Activated CD8-positive, alpha-beta T cell treated with anti-CD3 and anti-CD28 coated beads for 36 hours (primary cell): ENCODE data around the gene SYN1. TPM values are rescaled to one million over a fixed set of nuclear protein-coding genes. Genes with fewer than 3 reads are reported as not detected.

ENCODE experiments used
- ATAC-seq: fragments of 200-7000 bp; cut with Tn5 transposase; one replicate; pipeline ENCODE4 v1.10.0; 2021; ENCODE audit warnings: mild to moderate bottlenecking, moderate library complexity
- CTCF ChIA-PET: fragments of 350-600 bp; sonication (Branson Sonifier 250); formaldehyde crosslinking; loops from one replicate; lab custom pipeline; 2021; ENCODE audit warnings: antibody characterized with exemption; lab: Charles Lee
- POLR2A ChIA-PET: fragments of 350-600 bp; sonication (Branson Sonifier 250); formaldehyde crosslinking; loops from one replicate; lab custom pipeline; 2021; ENCODE audit warnings: antibody characterized with exemption; lab: Charles Lee
- DNase-seq: peaks from one replicate; pipeline ENCODE4 v3.0.0-alpha.2; 2020
- H3K27ac Mint-ChIP-seq: one replicate; pipeline ENCODE4 v1.8.0; 2021; ENCODE audit warnings: mild to moderate bottlenecking, mixed read lengths
- H3K27me3 Mint-ChIP-seq: one replicate; pipeline ENCODE4 v1.8.0; 2021; ENCODE audit warnings: mixed read lengths
- H3K36me3 Mint-ChIP-seq: one replicate; pipeline ENCODE4 v1.8.0; 2021; ENCODE audit warnings: low read depth, mixed read lengths
- H3K4me1 Mint-ChIP-seq: one replicate; pipeline ENCODE4 v1.8.0; 2021; ENCODE audit warnings: low read depth, mixed read lengths
- H3K4me3 Mint-ChIP-seq: one replicate; pipeline ENCODE4 v1.8.0; 2021; ENCODE audit warnings: mild to moderate bottlenecking, moderate library complexity, mixed read lengths
- H3K9me3 Mint-ChIP-seq: one replicate; pipeline ENCODE4 v1.8.0; 2021; ENCODE audit warnings: mixed read lengths
- intact Hi-C: fragments of 100-400 bp; cut with micrococcal nuclease; formaldehyde crosslinking; loops from one replicate; pipeline ENCODE4 v1.10.0; 2022
- total RNA-seq, 2 experiments: library from RNA; stranded (reverse); gene quantifications; one replicate each; pipeline ENCODE4 v1.2.3, GENCODE V29; 2021
- TF ChIP-seq, protein P1 (sequence below): fragments of 200-600 bp; IDR thresholded peaks from one replicate; pipeline ENCODE4 v1.8.0; 2022; ENCODE audit warnings: antibody characterized with exemption, mild to moderate bottlenecking

The SYN1 gene
- total RNA-seq, 2 experiments from 2014 or later, result 0.67 to 0.74 TPM

DNA sequence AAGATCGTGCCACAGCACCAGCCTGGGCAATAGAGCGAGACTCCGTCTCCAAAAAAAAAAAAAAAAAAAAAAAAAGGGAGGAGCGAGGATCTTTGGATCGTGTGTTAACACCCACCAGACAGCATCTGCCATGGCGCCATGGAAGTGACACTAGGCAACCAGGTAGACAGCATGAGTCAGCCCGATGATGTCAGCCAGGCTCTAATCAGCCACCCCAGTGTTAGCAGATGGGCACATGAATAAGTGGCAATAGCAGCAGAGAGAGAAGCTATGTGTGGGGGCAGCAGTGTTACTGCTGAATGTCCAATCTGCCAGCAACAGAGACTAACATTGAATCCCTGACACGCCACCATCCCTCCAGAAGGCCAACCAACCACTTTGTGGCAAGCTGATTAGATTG is 6.6 kb downstream of the SYN1 start:
- no peak for ATAC-seq
- Mint-ChIP-seq H3K9me3 (no peaks in the 10 kb centered on the region), H3K27me3 (no peaks in the 10 kb centered on the region), H3K4me3 (no peak overlapping the region), H3K4me1 (peaks cover 5% of the 10 kb centered on the region), H3K27ac (no peak overlapping the region), H3K36me3 (no peaks in the 10 kb centered on the region)
- ChIA-PET POLR2A (interaction anchor here (1.6 kb wide), 1 partner anchor 15 kb away, joined by 3 read pairs; no protein-coding TSS in a partner anchor), CTCF (no interaction called here)
- intact Hi-C loops, result no loop called here
- peak; percentile 11 for DNase-seq
- TF ChIP-seq, protein P1, sequence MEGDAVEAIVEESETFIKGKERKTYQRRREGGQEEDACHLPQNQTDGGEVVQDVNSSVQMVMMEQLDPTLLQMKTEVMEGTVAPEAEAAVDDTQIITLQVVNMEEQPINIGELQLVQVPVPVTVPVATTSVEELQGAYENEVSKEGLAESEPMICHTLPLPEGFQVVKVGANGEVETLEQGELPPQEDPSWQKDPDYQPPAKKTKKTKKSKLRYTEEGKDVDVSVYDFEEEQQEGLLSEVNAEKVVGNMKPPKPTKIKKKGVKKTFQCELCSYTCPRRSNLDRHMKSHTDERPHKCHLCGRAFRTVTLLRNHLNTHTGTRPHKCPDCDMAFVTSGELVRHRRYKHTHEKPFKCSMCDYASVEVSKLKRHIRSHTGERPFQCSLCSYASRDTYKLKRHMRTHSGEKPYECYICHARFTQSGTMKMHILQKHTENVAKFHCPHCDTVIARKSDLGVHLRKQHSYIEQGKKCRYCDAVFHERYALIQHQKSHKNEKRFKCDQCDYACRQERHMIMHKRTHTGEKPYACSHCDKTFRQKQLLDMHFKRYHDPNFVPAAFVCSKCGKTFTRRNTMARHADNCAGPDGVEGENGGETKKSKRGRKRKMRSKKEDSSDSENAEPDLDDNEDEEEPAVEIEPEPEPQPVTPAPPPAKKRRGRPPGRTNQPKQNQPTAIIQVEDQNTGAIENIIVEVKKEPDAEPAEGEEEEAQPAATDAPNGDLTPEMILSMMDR, result no peak

DNA sequence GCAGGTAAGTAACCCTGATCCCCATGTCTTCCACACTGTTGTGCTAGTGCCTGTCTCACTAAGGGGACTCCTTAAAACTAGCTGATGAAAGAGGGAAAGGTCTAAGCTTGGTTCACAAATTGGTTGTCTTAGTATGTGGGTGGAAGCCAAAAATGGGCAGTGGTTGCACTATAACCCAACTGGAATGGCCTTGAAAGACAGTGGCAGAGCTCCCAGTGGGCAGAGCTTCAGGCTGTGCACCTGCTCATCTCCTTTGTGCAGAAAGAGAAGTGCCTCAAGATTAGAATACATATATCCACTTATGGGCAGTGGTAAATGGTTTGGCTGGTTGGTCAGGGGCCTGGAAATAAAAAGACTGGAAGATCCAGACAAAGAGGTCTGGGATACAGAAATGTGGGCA is 7.2 kb downstream of the SYN1 start:
- TF ChIP-seq, protein P1, result no peak
- Mint-ChIP-seq H3K4me1 (peaks cover 5% of the 10 kb centered on the region), H3K9me3 (no peaks in the 10 kb centered on the region), H3K27ac (no peak overlapping the region), H3K27me3 (no peaks in the 10 kb centered on the region), H3K4me3 (no peak overlapping the region), H3K36me3 (no peaks in the 10 kb centered on the region)
- intact Hi-C loops, result no loop called here
- DNase-seq, result no peak
- no peak for ATAC-seq
- POLR2A ChIA-PET, result interaction anchor here (1.6 kb wide), 1 partner anchor 14 kb away, joined by 3 read pairs; no protein-coding TSS in a partner anchor
- CTCF ChIA-PET, result no interaction called here

- POLR2A ChIA-PET, result no interaction called here
- ATAC-seq, result no peak
- no peak overlapping the region for H3K27ac Mint-ChIP-seq
Observed at GRCh38 chrX:47611926-47612325, 7.7 kb downstream of the SYN1 start.

DNA sequence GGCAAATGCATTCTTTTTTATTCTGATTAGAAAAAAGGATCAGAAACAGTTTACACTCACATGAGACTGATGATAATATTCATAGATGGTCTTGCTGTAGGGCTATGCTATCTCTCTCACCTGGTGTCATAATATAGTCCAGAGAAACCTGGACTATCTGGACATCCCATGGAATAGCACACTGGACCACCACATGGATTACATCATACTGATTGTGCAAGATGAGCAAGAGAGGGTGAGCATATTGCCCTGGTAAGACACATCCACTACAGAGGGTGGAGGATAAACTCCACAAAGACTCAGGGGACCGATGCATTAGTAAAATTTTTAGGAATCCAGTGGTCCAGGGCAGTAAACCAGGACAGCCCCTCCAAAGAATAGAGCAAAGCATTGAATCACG is 8.2 kb downstream of the SYN1 start:
- CTCF ChIA-PET, result no interaction called here
- Mint-ChIP-seq H3K36me3 (no peaks in the 10 kb centered on the region), H3K27ac (no peak overlapping the region), H3K4me1 (peaks cover 5% of the 10 kb centered on the region), H3K4me3 (no peak overlapping the region), H3K27me3 (no peaks in the 10 kb centered on the region), H3K9me3 (no peaks in the 10 kb centered on the region)
- TF ChIP-seq, protein P1, result no peak
- POLR2A ChIA-PET, result no interaction called here
- intact Hi-C loops, result no loop called here
- no peak for DNase-seq
- ATAC-seq, result no peak

More at GRCh38 chrX:47611926-47612325, 7.7 kb downstream of the SYN1 start:
- peaks cover 5% of the 10 kb centered on the region for H3K4me1 Mint-ChIP-seq
- DNase-seq, result no peak
- H3K36me3 Mint-ChIP-seq, result no peaks in the 10 kb centered on the region
- intact Hi-C loops, result no loop called here
- no peaks in the 10 kb centered on the region for H3K27me3 Mint-ChIP-seq
- CTCF ChIA-PET, result no interaction called here
- no peak overlapping the region for H3K4me3 Mint-ChIP-seq
- H3K9me3 Mint-ChIP-seq, result no peaks in the 10 kb centered on the region
- TF ChIP-seq, protein P1, result no peak

DNA sequence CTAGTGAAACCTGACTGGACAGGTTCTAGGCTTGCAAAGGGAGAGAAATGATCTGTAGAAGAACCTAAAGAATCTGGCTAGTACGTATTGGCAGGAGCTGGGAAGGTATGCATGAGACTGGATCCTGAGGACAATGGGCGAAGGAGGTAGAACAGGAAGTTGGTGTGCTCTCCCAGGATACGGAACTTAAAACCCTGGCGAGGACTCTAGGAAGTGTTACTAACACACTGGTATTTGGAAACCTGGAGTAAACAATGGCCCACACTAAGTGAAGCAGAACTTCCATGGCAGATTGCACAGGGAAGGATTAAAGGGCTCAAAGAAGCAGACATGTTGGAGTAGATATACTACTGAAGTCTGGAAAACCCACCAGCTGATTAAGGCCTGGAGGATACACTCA is 9.1 kb downstream of the SYN1 start:
- DNase-seq, result no peak
- no peaks in the 10 kb centered on the region for H3K27me3 Mint-ChIP-seq
- H3K9me3 Mint-ChIP-seq, result no peaks in the 10 kb centered on the region
- no peak overlapping the region for H3K27ac Mint-ChIP-seq
- TF ChIP-seq, protein P1, result no peak
- intact Hi-C loops, result no loop called here
- ChIA-PET CTCF (no interaction called here), POLR2A (no interaction called here)
- ATAC-seq, result no peak
- peaks cover 5% of the 10 kb centered on the region for H3K4me1 Mint-ChIP-seq
- no peaks in the 10 kb centered on the region for H3K36me3 Mint-ChIP-seq
- no peak overlapping the region for H3K4me3 Mint-ChIP-seq
